GM12878 (cell line): Measurements from ENCODE around the gene GFPT1.

Source experiments
- CEBPB ChIP-seq, 2 experiments: fragments of 150-350 bp in 1 of 2; IDR thresholded peaks; 2 replicates each; pipeline ENCODE4 v1.6.1; 2012 to 2014; ENCODE audit warnings: low read depth in 2 of 2, low read length in 2 of 2, borderline replicate concordance in 1 of 2, inconsistent platforms in 1 of 2
- SUZ12 ChIP-seq: fragments of 200-600 bp; sonication (generic); IDR thresholded peaks from one replicate; pipeline ENCODE4 v1.6.1; 2018; ENCODE audit warnings: antibody characterized with exemption, mild to moderate bottlenecking; ENCODE audit not compliant: unreplicated experiment
- TARDBP ChIP-seq: IDR thresholded peaks from 2 replicates; pipeline ENCODE4 v1.6.1; 2016; ENCODE audit warnings: borderline replicate concordance
- ZBTB33 ChIP-seq: fragments of 450-650 bp; IDR thresholded peaks from 2 replicates; pipeline ENCODE4 v1.6.1; 2017; ENCODE audit warnings: mild to moderate bottlenecking

GRCh38 chr2:69335311-69335710, 51.7 kb downstream of the GFPT1 start:
- no peak for TF ChIP-seq ZBTB33
- no peak for TF ChIP-seq TARDBP
- TF ChIP-seq SUZ12, result no peak
- TF ChIP-seq CEBPB (IDR thresholded peaks at IDR 0.05; ENCODE audit: borderline replicate concordance in 1 of 2, low read depth in 2 of 2, low read length in 2 of 2), result no peak
